ENCODE results near the gene ELOVL6. TPM values are rescaled to one million over a fixed set of nuclear protein-coding genes. Genes with fewer than 3 reads are reported as not detected.
"Not testable (repeated sequence)": the region's sequence is repeated elsewhere in the genome, so short reads cannot be mapped to it uniquely, and the experiment has no call there.

Gene ELOVL6
- polyA plus RNA-seq, 3 donors from 2014 or later, result 2.6 to 9.1 (median 7.3) TPM

- H3K27me3 Mint-ChIP-seq (ENCODE audit: low read depth in 3 of 3), result peaks cover 0 to 2% (median 0%) of the 10 kb centered on the region in 3 donors
- DNase-seq, result no peak
- peak overlapping the region; percentile 52 to 92 (median 73) for H3K27ac Mint-ChIP-seq
- H3K36me3 Mint-ChIP-seq, result peaks cover 0 to 7% (median 0%) of the 10 kb centered on the region in 3 donors
- peak overlapping the region; percentile 7 to 69 (median 28) for H3K4me3 Mint-ChIP-seq
- peaks cover 63 to 71% of the 10 kb centered on the region in 2 donors for H3K4me1 Mint-ChIP-seq
- H3K9me3 Mint-ChIP-seq, result no peaks in the 10 kb centered on the region
These were observed 34.2 kb downstream of the ELOVL6 start for GRCh38 chr4:110164251-110164650.

- H3K9me3 Mint-ChIP-seq, result no peaks in the 10 kb centered on the region
- H3K36me3 Mint-ChIP-seq, result peaks cover 0 to 7% (median 0%) of the 10 kb centered on the region in 3 donors
- peaks cover 0 to 2% (median 0%) of the 10 kb centered on the region in 3 donors for H3K27me3 Mint-ChIP-seq (ENCODE audit: low read depth in 3 of 3)
- DNase-seq, result no peak
- H3K27ac Mint-ChIP-seq, result peak overlapping the region; percentile 55 to 83 (median 65)
- peaks cover 67 to 76% of the 10 kb centered on the region in 2 donors for H3K4me1 Mint-ChIP-seq
- H3K4me3 Mint-ChIP-seq, result peak overlapping the region in 3 of 5 donors; percentile 10 to 50 (median 36)
These were observed 34.9 kb downstream of the ELOVL6 start for GRCh38 chr4:110163327-110164069.

- H3K9me3 Mint-ChIP-seq, result no peaks in the 10 kb centered on the region
- H3K27ac Mint-ChIP-seq, result peak overlapping the region in 2 of 6 donors; percentile 54 to 70
- DNase-seq, result no peak
These were observed 37.8 kb downstream of the ELOVL6 start for GRCh38 chr4:110160618-110161017.

DNA sequence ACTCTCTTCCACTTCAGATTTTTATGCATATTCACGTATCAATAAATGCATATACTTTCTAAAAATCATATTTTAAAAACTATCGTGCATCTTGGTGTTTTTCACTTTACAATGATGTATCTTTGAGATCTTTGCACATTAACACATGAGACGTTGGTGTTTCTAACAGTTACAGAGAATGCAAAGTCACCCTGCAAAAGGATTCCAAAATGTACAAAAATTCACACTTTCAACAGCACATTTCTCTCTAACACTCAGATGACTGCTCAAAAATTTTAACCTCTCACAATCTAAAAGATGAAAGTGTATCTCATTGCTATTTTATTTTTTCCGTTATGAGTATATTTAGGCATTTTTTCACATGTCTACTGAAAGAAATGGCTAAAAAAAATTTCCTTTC, 38.9 kb downstream of the ELOVL6 start:
- H3K4me3 Mint-ChIP-seq, result peak overlapping the region; percentile 33 to 81 (median 64)

More at GRCh38 chr4:110160618-110161017, 37.8 kb downstream of the ELOVL6 start:
- H3K36me3 Mint-ChIP-seq, result peaks cover 0 to 7% (median 0%) of the 10 kb centered on the region in 3 donors
- peaks cover 0 to 2% (median 0%) of the 10 kb centered on the region in 3 donors for H3K27me3 Mint-ChIP-seq (ENCODE audit: low read depth in 3 of 3)
- H3K4me3 Mint-ChIP-seq, result peak overlapping the region in 2 of 5 donors; percentile 71 to 81
- H3K4me1 Mint-ChIP-seq, result peaks cover 64 to 80% of the 10 kb centered on the region in 2 donors

DNA sequence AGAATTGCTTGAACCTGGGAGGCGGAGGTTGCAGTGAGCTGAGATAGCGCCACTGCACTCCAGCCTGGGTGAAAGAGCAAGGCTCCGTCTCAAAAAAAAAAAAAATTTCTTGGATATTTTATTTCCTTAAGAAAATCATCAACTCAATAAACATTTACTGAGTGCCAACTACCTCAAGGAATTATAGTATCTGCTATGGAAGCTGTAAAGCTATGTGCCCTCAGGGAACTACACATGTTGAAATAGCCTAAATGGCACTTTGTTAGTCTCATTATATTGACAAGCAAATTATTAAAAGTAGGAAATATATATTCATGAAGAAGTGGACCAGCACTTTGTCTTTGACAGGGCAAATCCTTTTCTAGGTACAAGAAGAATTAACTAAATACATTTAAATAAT, 40.8 kb downstream of the ELOVL6 start:
- no peak for DNase-seq
- peaks cover 0 to 7% (median 0%) of the 10 kb centered on the region in 3 donors for H3K36me3 Mint-ChIP-seq
- H3K9me3 Mint-ChIP-seq, result no peaks in the 10 kb centered on the region
- peaks cover 0 to 2% (median 0%) of the 10 kb centered on the region in 3 donors for H3K27me3 Mint-ChIP-seq (ENCODE audit: low read depth in 3 of 3)
- no peak overlapping the region for H3K27ac Mint-ChIP-seq
- no peak overlapping the region for H3K4me3 Mint-ChIP-seq
- H3K4me1 Mint-ChIP-seq, result peaks cover 53 to 82% of the 10 kb centered on the region in 2 donors

More for the DNA sequence above, 38.9 kb downstream of the ELOVL6 start:
- peaks cover 0 to 2% (median 0%) of the 10 kb centered on the region in 3 donors for H3K27me3 Mint-ChIP-seq (ENCODE audit: low read depth in 3 of 3)
- H3K9me3 Mint-ChIP-seq, result no peaks in the 10 kb centered on the region
- H3K4me1 Mint-ChIP-seq, result peaks cover 58 to 80% of the 10 kb centered on the region in 2 donors
- H3K27ac Mint-ChIP-seq, result peak overlapping the region; percentile 37 to 85 (median 61)
- peaks cover 0 to 7% (median 0%) of the 10 kb centered on the region in 3 donors for H3K36me3 Mint-ChIP-seq
- DNase-seq, result no peak

- H3K36me3 Mint-ChIP-seq; H3K27ac Mint-ChIP-seq; H3K27me3 Mint-ChIP-seq (ENCODE audit: low read depth in 3 of 3); H3K9me3 Mint-ChIP-seq; DNase-seq; H3K4me3 Mint-ChIP-seq: not testable (repeated sequence)
- H3K4me1 Mint-ChIP-seq, result peaks cover 55 to 86% of the 10 kb centered on the region in 2 donors
These were observed 41.2 kb downstream of the ELOVL6 start for GRCh38 chr4:110157166-110157565.

GRCh38 chr4:110156442-110156841, 42.0 kb downstream of the ELOVL6 start:
- Mint-ChIP-seq H3K27ac (peak overlapping the region in 2 of 6 donors; percentile 35 to 43), H3K4me3 (no peak overlapping the region), H3K36me3 (peaks cover 0 to 4% (median 0%) of the 10 kb centered on the region in 3 donors), H3K27me3 (ENCODE audit: low read depth in 3 of 3) (peaks cover 0 to 2% (median 0%) of the 10 kb centered on the region in 3 donors), H3K4me1 (peaks cover 54 to 88% of the 10 kb centered on the region in 2 donors), H3K9me3 (no peaks in the 10 kb centered on the region)
- no peak for DNase-seq

DNA sequence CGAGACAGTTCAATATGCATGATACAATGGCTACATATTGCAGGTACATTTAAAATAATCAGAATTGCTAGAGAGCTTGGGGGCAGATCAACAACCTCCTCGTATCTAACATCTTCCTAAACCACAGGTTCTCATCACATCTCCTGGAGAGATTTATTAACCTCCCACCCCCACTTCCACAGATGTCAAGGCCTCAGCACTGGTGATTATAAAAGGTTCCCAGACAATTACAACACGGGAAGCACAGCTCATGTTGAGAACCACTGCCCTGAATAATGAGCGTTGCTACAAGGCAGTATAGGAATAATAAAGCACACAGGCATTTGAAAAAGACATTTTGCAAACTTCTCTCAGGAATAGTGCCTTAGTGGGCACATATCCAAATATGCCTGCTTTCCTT, 42.8 kb downstream of the ELOVL6 start:
- Mint-ChIP-seq H3K27ac (peak overlapping the region in 5 of 6 donors; percentile 1 to 75 (median 13)), H3K9me3 (no peaks in the 10 kb centered on the region), H3K4me3 (peak overlapping the region in 3 of 5 donors; percentile 19 to 40 (median 34)), H3K36me3 (no peaks in the 10 kb centered on the region), H3K27me3 (ENCODE audit: low read depth in 3 of 3) (peaks cover 0 to 2% (median 0%) of the 10 kb centered on the region in 3 donors), H3K4me1 (peaks cover 49 to 80% of the 10 kb centered on the region in 2 donors)
- DNase-seq, result no peak

DNA sequence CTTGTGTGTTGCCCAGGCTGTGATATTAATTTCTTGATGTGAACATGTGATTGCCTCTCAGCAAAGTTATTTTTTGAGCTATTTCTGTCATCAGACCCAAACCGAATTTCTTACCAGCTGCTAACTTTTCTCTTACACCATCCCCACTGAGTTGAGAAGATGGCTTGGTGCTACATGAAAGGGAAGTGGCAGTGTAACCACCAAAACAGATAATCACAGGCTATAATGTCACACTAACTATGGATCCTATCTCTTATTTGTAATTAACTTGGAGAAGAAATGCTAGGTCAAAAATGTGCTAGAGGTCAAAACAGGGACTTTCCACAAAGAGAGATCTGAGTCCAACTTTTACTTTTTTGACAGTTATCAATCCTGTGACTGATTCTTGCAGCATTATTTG, 43.8 kb downstream of the ELOVL6 start:
- peak overlapping the region; percentile 52 to 72 (median 61) for H3K4me3 Mint-ChIP-seq

GRCh38 chr4:110152386-110152785, 46.0 kb downstream of the ELOVL6 start:
- peak overlapping the region in 1 of 6 donors; percentile 58 for H3K27ac Mint-ChIP-seq

More for the DNA sequence above, 43.8 kb downstream of the ELOVL6 start:
- H3K9me3 Mint-ChIP-seq, result no peaks in the 10 kb centered on the region
- DNase-seq, result peak; percentile 31 to 44 (median 38)
- H3K27me3 Mint-ChIP-seq (ENCODE audit: low read depth in 3 of 3), result peaks cover 0 to 2% (median 0%) of the 10 kb centered on the region in 3 donors
- H3K27ac Mint-ChIP-seq, result peak overlapping the region; percentile 26 to 91 (median 70)
- H3K36me3 Mint-ChIP-seq, result no peaks in the 10 kb centered on the region
- peaks cover 38 to 69% of the 10 kb centered on the region in 2 donors for H3K4me1 Mint-ChIP-seq

DNA sequence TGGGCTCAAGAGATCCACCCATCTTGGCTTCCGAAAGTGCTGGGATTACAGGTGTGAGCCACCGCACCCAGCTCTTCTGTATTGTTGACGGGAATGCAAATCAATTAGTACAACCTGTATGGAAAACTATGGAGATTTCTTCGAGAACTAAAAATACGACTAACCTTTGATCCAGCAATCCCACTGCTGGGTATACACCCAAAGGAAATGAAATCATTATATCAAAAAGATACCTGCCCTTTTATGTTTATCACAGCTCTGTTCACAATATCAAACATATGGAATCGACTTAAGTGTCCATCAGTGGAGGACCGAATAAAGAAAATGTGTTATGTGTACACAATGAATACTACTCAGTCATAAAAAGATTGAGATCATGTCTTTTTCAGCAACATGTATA, 49.3 kb downstream of the ELOVL6 start:
- Mint-ChIP-seq H3K4me1 (peaks cover 12 to 42% of the 10 kb centered on the region in 2 donors), H3K36me3 (peaks cover 0 to 16% (median 14%) of the 10 kb centered on the region in 3 donors), H3K4me3 (no peak overlapping the region), H3K27ac (peak overlapping the region in 2 of 6 donors; percentile 11 to 17), H3K27me3 (ENCODE audit: low read depth in 3 of 3) (peaks cover 0 to 4% (median 0%) of the 10 kb centered on the region in 3 donors), H3K9me3 (no peaks in the 10 kb centered on the region)
- DNase-seq, result no peak

More at GRCh38 chr4:110152386-110152785, 46.0 kb downstream of the ELOVL6 start:
- Mint-ChIP-seq H3K4me3 (no peak overlapping the region), H3K27me3 (ENCODE audit: low read depth in 3 of 3) (peaks cover 0 to 2% (median 0%) of the 10 kb centered on the region in 3 donors), H3K4me1 (peaks cover 26 to 54% of the 10 kb centered on the region in 2 donors), H3K9me3 (no peaks in the 10 kb centered on the region), H3K36me3 (peaks cover 0 to 6% (median 0%) of the 10 kb centered on the region in 3 donors)
- DNase-seq, result no peak

DNA sequence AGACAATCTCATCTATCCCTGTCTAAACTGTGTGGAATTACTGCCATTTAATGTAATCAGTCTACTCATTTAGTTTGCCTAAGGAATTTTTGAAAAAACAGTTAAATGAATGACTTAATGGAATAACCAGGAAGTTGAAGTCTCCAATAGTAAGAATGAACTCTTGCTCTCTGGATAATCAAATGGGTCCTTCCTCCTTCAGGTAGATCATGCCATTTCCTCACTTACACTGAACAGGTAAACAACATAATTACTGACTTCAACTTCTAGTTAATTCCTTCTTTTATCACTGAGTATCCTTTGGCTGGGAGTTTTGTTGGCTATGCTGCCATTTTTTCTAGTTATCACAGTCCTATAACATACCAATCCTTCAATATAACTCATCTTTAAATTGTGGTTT, 56.0 kb downstream of the ELOVL6 start:
- Mint-ChIP-seq H3K36me3 (peaks cover 0 to 22% (median 14%) of the 10 kb centered on the region in 3 donors), H3K9me3 (no peaks in the 10 kb centered on the region), H3K4me3 (no peak overlapping the region), H3K27ac (no peak overlapping the region), H3K27me3 (ENCODE audit: low read depth in 3 of 3) (peaks cover 0 to 3% (median 0%) of the 10 kb centered on the region in 3 donors), H3K4me1 (peaks cover 9 to 24% of the 10 kb centered on the region in 2 donors)
- DNase-seq, result no peak

DNA sequence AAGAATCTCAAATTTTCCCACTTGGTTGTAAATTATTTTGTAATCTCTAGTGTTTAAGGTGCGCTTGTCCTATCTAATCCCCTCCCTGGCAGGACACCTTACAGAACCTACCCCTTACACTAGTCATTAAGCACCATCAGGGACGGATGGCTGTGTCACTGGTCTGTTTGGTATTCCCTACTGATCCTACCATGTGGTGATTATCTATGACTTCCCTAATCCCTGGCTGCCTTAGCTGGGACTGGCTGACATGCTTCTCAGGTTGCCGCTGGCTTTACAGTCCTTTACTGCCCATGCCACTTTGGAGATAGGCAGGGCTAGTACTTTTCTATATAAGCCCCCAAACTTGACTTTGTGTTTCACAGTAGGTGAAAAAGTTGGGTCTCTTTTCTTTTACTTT, 58.6 kb downstream of the ELOVL6 start:
- Mint-ChIP-seq H3K4me1 (peaks cover 5 to 9% of the 10 kb centered on the region in 2 donors), H3K9me3 (no peaks in the 10 kb centered on the region), H3K27ac (no peak overlapping the region)

GRCh38 chr4:110139111-110139510, 59.3 kb downstream of the ELOVL6 start:
- Mint-ChIP-seq H3K36me3 (peaks cover 4 to 10% (median 5%) of the 10 kb centered on the region in 3 donors), H3K9me3 (no peaks in the 10 kb centered on the region), H3K4me1 (peaks cover 5 to 7% of the 10 kb centered on the region in 2 donors), H3K4me3 (no peak overlapping the region), H3K27me3 (ENCODE audit: low read depth in 3 of 3) (no peaks in the 10 kb centered on the region), H3K27ac (no peak overlapping the region)
- DNase-seq, result no peak

More for the DNA sequence above, 58.6 kb downstream of the ELOVL6 start:
- no peak overlapping the region for H3K4me3 Mint-ChIP-seq
- peaks cover 0 to 6% (median 5%) of the 10 kb centered on the region in 3 donors for H3K36me3 Mint-ChIP-seq
- DNase-seq, result no peak
- no peaks in the 10 kb centered on the region for H3K27me3 Mint-ChIP-seq (ENCODE audit: low read depth in 3 of 3)

All from immature natural killer cell (primary cell).